Astrocyte (in vitro differentiated cells and primary cell): Measurements from ENCODE around the gene COL27A1. TPM values are rescaled to one million over a fixed set of nuclear protein-coding genes. Genes with fewer than 3 reads are reported as not detected.
A peak's percentile ranks its signal among the peaks of the same experiment; 100 is the strongest.

Experiments used
- DNase-seq: peaks from one replicate; pipeline ENCODE4 v3.0.0-alpha.2; 2010; ENCODE audit warnings: low read depth
- FAIRE-seq: peaks from 2 replicates; lab custom pipeline; 2011; peaks lifted over from hg19 to GRCh38; lab: Jason Lieb, UNC
- H2AFZ ChIP-seq: 2 replicates; pipeline ENCODE4 v1.6.0; 2012; ENCODE audit warnings: low read depth, low read length, inconsistent platforms
- H3K27ac ChIP-seq: 2 replicates; pipeline ENCODE4 v1.5.1; 2011; ENCODE audit warnings: low read depth, low read length, inconsistent platforms
- H3K27me3 ChIP-seq: 2 replicates; pipeline ENCODE4 v1.6.0; 2011; ENCODE audit warnings: low read length, inconsistent platforms; ENCODE audit not compliant: insufficient read depth
- H3K36me3 ChIP-seq: 2 replicates; pipeline ENCODE4 v1.5.1; 2011; ENCODE audit warnings: low read length, inconsistent platforms; ENCODE audit not compliant: insufficient read depth
- H3K4me1 ChIP-seq: 2 replicates; pipeline ENCODE4 v1.5.1; 2011; ENCODE audit warnings: low read length, inconsistent platforms; ENCODE audit not compliant: insufficient read depth
- H3K4me2 ChIP-seq: 2 replicates; pipeline ENCODE4 v1.6.0; 2012; ENCODE audit warnings: low read length, inconsistent platforms
- H3K4me3 ChIP-seq: 2 replicates; pipeline ENCODE4 v1.5.1; 2011; ENCODE audit warnings: low read depth, mild to moderate bottlenecking, low read length, inconsistent platforms; ENCODE audit not compliant: insufficient read depth
- H3K79me2 ChIP-seq: 2 replicates; pipeline ENCODE4 v1.6.0; 2012; ENCODE audit warnings: mild to moderate bottlenecking, low read length, inconsistent platforms; ENCODE audit not compliant: insufficient read depth
- H3K9ac ChIP-seq: 2 replicates; pipeline ENCODE4 v1.6.0; 2012; ENCODE audit warnings: mild to moderate bottlenecking, low read length, inconsistent platforms
- H3K9me3 ChIP-seq: 2 replicates; pipeline ENCODE4 v1.5.1; 2012; ENCODE audit warnings: low read depth, mild to moderate bottlenecking, low read length, inconsistent platforms; ENCODE audit not compliant: insufficient read depth
- H4K20me1 ChIP-seq: 2 replicates; pipeline ENCODE4 v1.6.0; 2012; ENCODE audit warnings: low read length, inconsistent platforms; ENCODE audit not compliant: insufficient read depth
- H3K27ac Mint-ChIP-seq: one replicate; pipeline ENCODE4 v1.8.0; 2021; ENCODE audit warnings: mild to moderate bottlenecking, mixed read lengths; ENCODE audit not compliant: unreplicated experiment
- H3K27me3 Mint-ChIP-seq: one replicate; pipeline ENCODE4 v1.8.0; 2021; ENCODE audit warnings: low read depth, mixed read lengths; ENCODE audit not compliant: unreplicated experiment
- H3K36me3 Mint-ChIP-seq: one replicate; pipeline ENCODE4 v1.8.0; 2021; ENCODE audit warnings: low read depth, mixed read lengths; ENCODE audit not compliant: unreplicated experiment
- H3K4me1 Mint-ChIP-seq: one replicate; pipeline ENCODE4 v1.8.0; 2021; ENCODE audit warnings: low read depth, mixed read lengths; ENCODE audit not compliant: unreplicated experiment
- H3K4me3 Mint-ChIP-seq: one replicate; pipeline ENCODE4 v1.8.0; 2021; ENCODE audit warnings: mild to moderate bottlenecking, moderate library complexity, mixed read lengths; ENCODE audit not compliant: unreplicated experiment
- H3K9me3 Mint-ChIP-seq: one replicate; pipeline ENCODE4 v1.8.0; 2021; ENCODE audit warnings: mild to moderate bottlenecking, mixed read lengths; ENCODE audit not compliant: unreplicated experiment
- CTCF ChIP-seq: IDR thresholded peaks from 2 replicates; pipeline ENCODE4 v1.5.1; 2011; ENCODE audit warnings: low read depth, mild to moderate bottlenecking, inconsistent platforms, low read length, moderate library complexity; ENCODE audit not compliant: insufficient read depth
- EZH2 ChIP-seq: IDR thresholded peaks from 2 replicates; pipeline ENCODE4 v1.6.1; 2012; ENCODE audit warnings: mild to moderate bottlenecking, low read length, inconsistent platforms; ENCODE audit not compliant: insufficient read depth
- total RNA-seq: library from RNA; stranded (reverse); gene quantifications from 2 replicates; pipeline ENCODE4 v1.2.1, GENCODE V29; 2021

COL27A1 gene
- total RNA-seq, 1 donor from 2014 or later, result 31.2 TPM

GRCh38 chr9:114284316-114285060 is 129.2 kb downstream of the COL27A1 start:
- no peaks in the 10 kb centered on the region for H3K36me3 ChIP-seq

DNA sequence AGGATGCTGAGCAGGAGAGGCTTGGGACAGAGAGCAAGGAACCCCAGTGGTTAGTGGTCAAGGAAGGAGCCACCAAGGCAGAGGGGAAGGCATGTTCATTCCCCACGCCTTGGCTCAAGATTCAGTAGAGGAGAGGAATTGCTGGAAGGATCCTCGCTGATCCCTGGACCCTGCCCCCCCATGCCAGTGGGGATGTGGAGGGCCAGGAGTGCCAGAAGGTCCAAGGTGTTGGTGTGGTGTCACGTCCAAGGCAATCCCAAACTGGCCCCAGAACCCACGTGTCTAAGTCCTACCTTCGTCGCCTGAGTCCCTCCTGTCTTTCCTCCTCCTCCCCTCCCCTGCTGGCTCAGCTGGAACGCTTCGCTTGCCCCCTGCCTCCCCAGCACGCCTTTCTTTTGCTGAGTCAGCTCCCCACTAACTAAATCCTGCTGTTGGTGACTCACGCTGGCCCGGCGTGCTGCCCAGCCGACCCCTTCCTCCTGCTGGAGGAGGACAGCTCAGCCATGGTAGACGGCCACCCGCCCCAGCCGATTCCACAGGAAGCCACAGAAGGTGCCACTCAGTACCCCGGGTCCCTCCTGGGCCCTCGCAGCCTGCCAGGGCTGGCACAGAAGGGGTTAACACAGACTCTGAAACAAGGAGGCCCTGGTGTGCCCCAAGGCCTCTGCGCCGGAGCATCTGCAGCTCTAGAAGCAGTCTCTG is 130.0 kb downstream of the COL27A1 start:
- peak overlapping the region; percentile 9 for H3K4me3 Mint-ChIP-seq
- peaks cover 21% of the 10 kb centered on the region for H3K36me3 Mint-ChIP-seq
- peak overlapping the region; percentile 41 for H3K27ac Mint-ChIP-seq
- no peak for TF ChIP-seq EZH2
- TF ChIP-seq CTCF, result no peak
- H3K9me3 ChIP-seq, result no peaks in the 10 kb centered on the region
- H3K27ac ChIP-seq, result peak overlapping the region; percentile 25
- peaks cover 44% of the 10 kb centered on the region for H3K4me1 Mint-ChIP-seq
- FAIRE-seq, result no peak
- DNase-seq, result peak; percentile 87
- H3K27me3 ChIP-seq, result no peaks in the 10 kb centered on the region
- no peaks in the 10 kb centered on the region for H3K27me3 Mint-ChIP-seq
- H3K4me2 ChIP-seq, result peak overlapping the region; percentile 33
- no peak overlapping the region for H2AFZ ChIP-seq
- H3K9ac ChIP-seq, result peak overlapping the region; percentile 20
- H4K20me1 ChIP-seq, result no peaks in the 10 kb centered on the region
- H3K4me1 ChIP-seq, result peaks cover 56% of the 10 kb centered on the region
- no peaks in the 10 kb centered on the region for H3K36me3 ChIP-seq
- no peaks in the 10 kb centered on the region for H3K9me3 Mint-ChIP-seq
- H3K4me3 ChIP-seq, result no peak overlapping the region
- H3K79me2 ChIP-seq, result no peaks in the 10 kb centered on the region

More at GRCh38 chr9:114284316-114285060, 129.2 kb downstream of the COL27A1 start:
- DNase-seq, result no peak
- Histone ChIP-seq H4K20me1 (no peaks in the 10 kb centered on the region), H3K4me2 (peak overlapping the region; percentile 11), H3K9ac (peak overlapping the region; percentile 19), H2AFZ (no peak overlapping the region), H3K79me2 (no peaks in the 10 kb centered on the region), H3K9me3 (no peaks in the 10 kb centered on the region), H3K27ac (no peak overlapping the region), H3K4me3 (no peak overlapping the region), H3K4me1 (peaks cover 56% of the 10 kb centered on the region), H3K27me3 (no peaks in the 10 kb centered on the region)
- TF ChIP-seq EZH2 (no peak), CTCF (no peak)
- H3K36me3 Mint-ChIP-seq, result peaks cover 21% of the 10 kb centered on the region
- no peaks in the 10 kb centered on the region for H3K27me3 Mint-ChIP-seq
- peaks cover 44% of the 10 kb centered on the region for H3K4me1 Mint-ChIP-seq
- no peak for FAIRE-seq
- H3K27ac Mint-ChIP-seq, result peak overlapping the region; percentile 28
- H3K9me3 Mint-ChIP-seq, result no peaks in the 10 kb centered on the region
- peak overlapping the region; percentile 9 for H3K4me3 Mint-ChIP-seq
